Eye (tissue), 1 donor: Measurements from ENCODE around the gene FBLN5.
A peak's percentile ranks its signal among the peaks of the same experiment; 100 is the strongest.
"Not testable (repeated sequence)": the region's sequence is repeated elsewhere in the genome, so short reads cannot be mapped to it uniquely, and the experiment has no call there.

Experiments used
- DNase-seq: peaks from one replicate; pipeline ENCODE4 v3.0.0-alpha.2; 2015

FBLN5 gene

DNA sequence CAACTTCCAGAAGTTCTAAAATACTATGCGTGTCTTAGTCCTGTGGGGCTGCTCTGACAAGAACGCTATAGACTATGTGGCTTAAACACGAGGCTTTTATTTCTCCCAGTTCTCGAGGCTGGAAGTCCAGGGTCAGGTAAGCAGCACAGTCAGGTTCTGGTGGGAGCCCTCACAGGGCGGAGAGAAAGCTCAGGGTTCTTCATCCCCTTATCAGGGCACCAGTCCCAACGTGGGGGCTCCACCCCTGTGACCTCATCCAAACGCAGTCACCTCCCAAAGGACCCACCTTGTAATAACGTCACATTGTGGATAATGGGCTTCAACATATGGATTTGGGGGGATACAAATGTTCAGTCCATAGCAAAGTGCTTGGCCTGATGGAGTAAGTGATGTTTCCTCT is 43.0 kb downstream of the FBLN5 start:
- DNase-seq, result no peak

DNA sequence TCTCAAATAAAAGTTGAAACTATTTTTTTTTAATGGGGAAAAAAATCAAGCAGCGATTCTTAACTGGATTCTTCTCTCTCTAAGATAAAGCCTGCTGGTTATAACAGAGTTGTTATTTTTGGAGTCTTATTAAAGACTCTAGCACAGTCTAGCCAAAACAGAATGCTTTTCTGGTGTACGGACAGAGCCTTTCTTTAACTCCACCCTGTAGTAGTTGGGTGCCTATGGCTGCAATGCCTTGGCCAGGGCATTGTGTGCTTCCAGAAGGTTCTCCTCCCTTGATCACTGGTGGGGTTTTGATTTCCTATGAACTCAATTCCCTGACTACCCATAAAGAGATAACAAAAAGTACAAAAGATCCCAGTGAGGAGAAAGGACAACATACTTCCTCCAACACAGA is 44.4 kb downstream of the FBLN5 start:
- no peak for DNase-seq

DNA sequence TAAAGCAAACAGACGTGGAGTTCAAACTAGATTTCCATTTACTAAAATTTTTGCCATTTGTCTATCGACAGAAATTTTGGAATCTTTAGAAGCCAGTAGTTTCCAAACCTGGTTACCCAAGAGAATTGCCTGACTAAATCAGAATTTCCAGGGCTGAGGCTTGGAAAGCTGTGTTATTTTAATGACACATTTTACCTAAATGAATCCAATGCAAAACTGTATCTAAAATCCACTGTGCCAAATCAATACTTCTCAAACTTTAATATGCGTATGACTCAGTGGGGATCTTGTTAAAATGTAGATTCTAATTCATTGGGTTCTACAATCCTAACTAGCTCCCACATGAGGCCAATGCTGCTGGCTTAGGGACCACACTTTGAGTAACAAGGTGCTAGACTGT is 45.2 kb downstream of the FBLN5 start:
- no peak for DNase-seq

DNA sequence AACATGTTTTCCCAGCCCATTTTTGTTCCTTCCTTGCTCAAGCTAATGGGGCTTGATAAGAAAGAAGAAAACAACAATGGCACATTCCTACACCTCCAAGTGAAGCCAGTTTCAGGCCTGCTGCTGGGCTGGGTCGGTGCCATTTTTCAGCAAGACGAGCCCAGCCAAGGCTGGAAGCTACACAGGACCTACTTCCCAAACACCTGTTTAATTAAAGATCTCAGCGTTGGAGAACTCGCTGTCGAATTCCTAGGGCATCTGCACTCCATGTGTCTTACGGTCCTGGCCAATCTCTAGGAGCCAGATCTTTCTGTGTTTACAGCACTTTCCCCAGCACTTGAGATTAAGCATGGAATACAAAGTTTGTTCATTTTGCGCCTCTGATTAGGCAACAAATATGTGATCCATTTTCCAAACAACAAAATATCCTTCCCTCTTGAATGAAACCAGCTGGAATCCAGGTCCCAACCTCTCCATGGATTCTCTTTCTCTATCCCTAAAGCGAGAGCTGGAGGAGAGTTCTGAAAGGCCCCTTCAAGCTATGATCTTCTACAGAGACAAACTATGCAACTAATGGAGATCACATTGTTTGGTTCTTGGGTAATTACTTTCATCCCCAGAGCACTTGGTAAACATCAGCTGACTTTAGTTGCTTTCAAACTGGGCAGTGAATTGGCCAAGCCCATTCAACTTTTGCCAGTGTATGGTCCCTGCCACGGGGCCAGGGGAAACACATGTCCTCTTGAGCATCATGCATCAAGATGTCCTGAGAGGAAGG is 45.9 kb downstream of the FBLN5 start:
- no peak for DNase-seq

DNA sequence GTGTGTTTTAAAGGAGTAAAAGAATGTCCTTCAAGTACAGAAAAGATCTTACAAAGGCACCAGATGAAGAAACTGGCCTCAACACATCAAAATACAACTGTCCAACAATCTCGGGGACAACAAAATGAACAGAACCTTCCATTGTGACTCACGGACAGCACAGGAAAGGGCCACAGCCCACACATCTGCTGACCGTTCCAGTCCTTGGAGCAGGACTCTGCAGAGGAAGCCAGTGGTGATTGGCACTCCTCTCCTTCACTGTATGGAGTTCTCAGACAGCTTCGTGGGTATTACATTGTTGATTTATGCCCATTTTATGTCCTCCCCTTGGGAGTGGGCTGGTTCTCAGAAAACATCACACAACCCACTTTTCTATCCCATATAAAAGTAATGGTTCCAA is 47.7 kb downstream of the FBLN5 start:
- no peak for DNase-seq

DNA sequence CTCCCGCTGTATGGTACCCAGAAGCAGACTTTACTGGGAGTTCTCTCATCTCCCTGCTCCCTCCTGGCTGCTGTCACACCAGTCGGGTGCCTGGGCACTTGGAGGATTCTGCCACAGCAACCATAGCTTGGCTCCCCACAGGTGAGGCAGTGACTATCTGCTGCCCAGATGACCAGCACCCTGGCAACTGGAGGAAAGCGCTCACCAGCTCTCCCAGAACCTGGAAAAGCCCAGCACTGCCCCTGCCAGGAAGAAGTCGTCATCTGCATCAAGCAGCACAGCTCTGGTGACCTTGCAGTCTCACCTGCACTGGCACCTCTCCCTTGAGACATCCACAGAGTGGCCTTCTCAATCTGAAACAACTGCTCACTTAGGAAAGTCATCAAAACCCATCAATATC is 48.3 kb downstream of the FBLN5 start:
- DNase-seq, result no peak

DNA sequence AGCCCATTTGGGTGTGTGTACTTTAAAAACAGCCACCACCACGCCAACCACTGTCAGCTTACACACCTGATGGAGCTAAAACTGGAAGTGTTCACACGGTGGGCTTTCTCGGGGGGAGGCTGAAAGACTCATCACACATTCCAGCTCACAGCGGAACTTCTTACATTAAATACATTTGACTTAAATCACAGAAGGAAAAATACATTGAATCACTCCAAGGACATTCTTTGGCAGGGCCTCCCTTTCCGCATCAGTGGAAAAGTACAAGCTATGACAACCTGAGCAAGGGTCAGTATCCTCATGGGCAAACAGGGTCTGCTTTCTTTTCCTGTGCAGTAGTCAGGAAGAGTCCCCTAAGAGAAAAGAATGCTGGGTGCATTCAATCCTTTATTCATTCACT is 49.1 kb downstream of the FBLN5 start:
- peak; percentile 50 for DNase-seq

DNA sequence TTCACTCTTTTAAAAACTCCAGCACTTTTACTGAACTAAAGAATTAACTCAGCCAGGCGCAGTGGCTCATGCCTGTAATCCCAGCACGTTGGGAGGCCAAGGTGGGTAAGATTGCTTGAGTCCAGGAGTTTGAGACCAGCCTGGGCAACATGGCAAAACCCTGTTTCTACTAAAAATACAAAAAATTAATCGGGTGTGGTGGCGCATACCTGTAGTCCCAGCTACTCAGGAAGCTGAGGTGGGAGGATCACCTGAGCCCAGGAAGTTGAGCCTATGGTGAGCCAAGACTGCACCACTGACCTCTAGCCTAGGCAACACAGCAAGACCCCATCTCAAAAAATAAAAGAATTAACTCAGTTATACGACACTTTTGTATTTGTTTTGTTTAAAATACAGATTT is 49.8 kb downstream of the FBLN5 start:
- not testable (repeated sequence) for DNase-seq

DNA sequence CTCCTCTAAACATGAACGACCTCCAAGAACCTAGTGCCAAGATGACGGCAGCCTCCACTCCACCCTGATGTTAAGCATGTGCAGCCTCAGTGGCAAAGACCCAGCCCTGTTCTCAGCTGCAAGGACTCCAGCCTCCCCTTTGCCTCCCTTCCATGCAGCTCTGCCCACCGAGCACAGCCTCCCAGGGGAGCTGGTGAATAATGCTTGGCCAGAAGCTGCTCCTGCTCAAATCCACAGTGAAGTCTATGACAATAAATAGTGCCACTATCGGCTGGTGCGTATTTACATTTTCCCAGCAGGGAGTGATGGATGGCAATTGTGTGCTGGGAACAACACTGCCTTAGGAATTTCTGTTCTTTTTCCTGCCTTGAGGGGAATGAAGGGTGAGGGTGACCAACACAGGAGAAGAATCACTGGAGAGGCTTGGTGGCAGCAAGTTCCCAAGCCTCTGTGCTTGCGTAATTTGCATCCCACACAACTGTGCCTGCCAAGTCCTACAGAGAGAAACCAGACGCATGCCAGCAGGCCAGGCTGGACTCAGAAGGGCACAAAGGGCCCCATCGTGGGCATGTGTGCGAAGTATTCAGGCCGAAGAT is 50.3 kb downstream of the FBLN5 start:
- no peak for DNase-seq

DNA sequence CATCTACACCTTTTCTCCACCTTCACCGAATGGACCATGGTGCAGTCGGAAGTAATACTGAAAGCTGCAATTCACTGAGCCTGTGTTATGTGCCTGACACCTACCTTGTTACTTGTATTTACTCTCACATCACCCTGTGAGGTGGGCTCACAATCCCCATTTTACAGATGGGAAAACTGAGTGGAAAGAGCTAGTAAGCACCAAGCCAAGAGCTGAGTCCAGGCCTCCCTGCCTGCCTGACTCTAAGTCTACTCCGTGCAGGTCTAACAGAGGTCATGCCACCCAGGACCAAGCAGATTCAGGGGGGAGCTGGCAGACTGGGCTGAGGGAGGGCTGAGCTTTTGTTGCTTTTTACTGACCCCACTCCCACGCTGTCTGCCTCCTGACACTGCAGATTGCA is 51.1 kb downstream of the FBLN5 start:
- no peak for DNase-seq

DNA sequence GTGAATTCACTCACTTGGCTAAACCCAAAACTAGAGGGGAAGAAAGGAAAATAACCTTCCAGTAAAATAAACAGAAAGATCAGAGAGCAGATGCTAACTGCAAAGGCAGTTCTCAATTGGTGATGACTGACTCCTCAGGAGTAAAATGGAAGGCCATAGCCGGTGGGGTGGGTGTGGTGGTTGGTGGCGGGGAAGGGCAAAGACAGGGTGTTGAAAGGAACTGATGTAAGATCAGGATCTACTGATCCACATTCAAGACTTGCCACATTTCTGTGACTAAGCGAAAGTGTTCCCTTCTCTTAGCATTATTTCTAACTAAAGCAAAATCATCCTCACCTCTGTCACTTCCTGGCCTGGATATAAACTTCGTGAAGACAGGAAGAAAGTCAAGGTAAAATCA is 53.8 kb downstream of the FBLN5 start:
- no peak for DNase-seq

DNA sequence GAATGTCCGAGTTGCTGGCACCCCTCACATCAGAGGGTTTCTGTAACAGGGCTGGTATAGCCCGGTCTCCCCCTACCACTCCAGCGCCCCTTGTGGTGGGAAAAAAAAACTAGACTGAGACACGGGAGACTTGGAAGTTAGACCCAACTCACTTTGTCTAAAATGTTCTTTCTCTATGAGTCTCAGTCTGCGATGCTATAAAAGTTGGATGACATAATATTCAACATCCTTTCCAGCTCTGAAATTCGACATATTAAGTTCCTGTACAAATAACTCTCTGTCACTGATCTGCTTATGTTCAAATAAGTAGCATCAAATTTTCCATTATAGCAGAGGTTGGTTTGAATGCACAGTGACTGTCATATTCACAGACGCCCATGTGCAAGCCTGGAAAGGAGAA is 54.5 kb downstream of the FBLN5 start:
- DNase-seq, result peak; percentile 66

DNA sequence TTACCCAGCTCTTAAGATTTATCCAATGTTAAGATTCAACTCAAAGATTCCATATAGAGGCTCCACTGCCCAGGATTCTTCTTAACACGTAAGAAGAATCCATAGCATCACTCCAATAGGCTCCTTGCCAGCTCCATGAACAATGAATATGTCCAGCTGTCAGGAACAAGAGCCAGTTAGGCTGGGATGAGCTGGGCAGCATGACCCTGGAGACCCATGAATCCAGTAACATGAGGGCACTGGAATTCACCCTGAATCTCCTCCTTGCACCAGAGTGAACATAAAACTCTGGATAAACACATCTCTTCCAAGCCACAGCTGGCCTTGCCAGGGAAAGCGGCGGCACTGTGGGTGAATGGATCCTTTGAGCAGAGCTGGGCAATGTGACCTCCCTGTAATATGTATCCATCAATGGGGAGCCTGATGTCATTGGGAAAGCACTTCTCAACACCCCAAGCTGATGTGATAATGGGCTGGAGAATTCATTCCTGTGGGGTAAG is 55.7 kb downstream of the FBLN5 start:
- DNase-seq, result no peak

DNA sequence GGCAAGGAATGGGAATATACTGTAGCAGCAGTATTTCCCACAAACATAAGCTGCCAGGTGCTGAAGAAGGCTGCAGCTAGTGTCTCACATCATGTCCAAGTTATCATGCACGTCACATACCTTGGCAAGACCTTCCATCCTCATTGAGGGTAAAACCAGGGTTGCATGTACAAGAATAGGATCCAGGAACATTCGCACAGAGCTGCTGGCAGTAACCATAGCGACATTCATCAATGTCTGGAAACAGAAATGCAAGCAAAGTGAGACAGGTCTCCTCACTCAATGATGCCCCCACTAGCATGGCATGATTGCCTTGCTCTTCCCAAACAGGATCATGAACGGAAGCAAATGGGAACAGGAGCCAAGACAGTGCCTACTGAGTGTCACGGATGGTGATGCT is 56.4 kb downstream of the FBLN5 start:
- DNase-seq, result no peak

DNA sequence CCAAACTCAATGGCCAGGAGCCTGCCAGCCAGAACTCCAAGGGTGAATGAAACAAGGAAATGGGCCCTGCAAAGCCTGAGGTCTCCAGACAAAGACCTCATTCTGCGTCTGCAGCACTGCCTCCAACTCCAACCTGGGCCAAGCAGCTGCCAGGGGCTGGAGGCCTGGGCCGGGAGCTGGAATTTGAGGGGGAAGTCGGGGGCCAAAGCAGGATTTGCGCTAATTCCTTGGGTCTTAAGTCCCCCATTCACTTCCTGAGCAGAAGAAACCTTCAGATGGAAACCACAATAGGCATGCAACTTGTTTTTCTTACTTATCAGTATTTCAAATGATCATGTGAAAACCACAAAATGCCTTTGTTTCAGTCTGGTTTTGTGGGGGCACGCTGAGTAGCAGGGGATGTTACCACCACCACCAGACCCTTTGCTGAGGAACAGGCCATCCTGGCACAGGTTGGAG is 57.2 kb downstream of the FBLN5 start:
- no peak for DNase-seq

DNA sequence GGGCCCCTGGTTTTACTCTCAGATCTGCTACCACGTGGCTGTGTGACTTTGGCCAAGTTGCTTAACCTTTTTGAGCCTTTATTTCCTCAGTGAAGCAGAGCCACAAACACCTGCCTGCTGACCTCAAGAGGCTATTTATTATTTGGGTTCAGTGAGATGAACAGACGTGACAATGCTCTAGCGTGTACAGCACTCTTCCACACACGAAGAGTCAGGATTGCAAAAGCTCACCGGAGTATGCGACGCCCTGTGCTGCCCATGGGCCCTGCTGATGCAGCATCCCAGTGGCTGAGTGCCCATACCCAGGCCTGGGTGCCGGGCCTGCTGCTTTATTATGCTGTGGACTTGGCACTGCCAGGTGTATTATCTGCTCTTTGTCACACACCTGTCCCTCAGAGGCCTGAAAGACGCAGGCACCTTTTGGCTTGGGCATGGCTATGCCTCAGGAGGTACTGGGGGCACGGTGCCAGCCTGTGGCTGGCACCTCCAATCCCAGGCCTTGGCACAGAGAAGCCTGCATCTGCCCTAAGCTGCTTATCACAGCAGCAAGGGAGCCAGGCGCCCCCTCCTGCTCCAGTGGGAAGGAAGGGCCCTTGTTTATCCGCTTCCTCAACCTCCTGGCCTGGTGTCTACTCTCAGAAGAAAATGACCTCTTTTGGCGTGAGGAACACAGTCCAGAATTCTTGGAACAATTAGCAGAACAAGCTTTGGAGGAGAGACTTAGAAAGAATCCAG is 57.9 kb downstream of the FBLN5 start:
- DNase-seq, result no peak

DNA sequence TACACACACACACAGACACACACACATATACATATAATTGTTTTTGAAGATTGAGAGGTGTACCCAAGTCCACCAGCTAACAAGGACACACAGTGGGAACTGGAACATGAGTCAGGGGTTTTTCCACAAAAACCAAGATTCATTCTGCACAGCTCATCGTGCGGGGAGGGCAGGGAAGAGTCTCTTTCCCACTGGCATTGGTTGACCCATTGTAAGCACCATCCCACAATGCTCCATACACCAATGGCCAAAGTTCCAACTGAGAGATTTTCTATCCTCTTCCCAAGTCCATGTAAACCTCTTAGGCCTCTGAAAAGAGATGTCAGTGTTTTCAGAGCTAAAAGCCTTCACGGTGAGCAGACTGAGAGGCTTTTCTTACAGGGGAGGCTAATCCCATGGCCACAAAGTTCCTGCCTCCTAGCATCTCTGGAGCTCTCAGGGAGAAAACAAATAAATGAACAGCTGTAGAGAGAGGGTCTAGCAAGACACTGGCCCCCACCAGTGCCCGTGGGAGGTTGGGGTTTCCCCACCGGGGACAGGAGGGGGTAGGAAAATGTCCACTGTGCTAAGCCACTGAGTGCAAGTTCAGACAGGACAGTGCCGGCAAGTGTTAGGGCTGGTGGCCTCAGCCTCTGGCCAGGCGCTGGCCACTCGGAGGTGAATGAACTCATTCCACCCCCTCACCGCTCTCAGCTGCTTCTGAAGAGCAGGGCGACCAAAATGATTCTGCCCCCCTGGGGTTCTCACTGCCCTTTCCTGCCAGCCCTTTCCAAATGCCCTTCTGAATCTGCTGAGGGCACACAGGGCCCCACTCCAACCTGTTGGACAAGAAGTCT is 58.6 kb downstream of the FBLN5 start:
- no peak for DNase-seq

DNA sequence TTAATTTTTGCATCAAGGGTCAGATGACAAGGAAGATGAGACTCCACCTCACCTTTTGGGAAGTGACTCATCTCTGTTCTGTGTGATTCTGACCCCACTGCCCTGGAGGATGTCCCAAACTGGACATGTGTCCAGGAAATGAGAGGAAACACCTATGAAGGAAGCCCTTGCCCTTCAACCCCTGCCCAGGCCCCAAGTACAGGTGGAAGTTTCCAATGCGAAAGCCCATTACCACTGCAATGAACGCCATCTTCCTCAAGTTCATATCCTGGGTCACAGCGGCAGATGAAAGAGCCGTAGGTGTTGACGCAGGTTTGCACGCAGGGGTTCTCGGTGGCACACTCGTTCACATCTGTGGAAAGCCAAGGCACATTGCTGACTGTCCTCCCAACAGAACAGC is 60.5 kb downstream of the FBLN5 start:
- no peak for DNase-seq

DNA sequence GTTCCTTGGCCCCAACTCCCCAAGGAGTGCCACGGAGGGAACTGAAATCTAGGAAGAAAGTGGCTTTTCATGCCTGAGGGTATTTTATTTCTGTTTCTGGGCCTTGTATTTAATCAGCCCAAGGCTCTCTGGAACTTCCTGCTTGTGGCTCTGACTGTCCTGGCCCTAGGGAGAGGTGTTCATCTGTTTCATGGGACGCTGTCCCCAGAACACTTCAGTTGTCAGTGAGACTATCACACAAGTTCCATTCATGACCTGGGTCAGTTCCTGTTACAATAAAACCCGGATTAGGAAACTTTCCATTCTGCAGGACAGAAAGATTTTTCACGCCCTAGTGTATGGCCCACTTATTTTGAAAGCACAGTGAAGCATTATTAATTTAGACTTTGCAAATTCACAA is 61.7 kb downstream of the FBLN5 start:
- DNase-seq, result no peak

DNA sequence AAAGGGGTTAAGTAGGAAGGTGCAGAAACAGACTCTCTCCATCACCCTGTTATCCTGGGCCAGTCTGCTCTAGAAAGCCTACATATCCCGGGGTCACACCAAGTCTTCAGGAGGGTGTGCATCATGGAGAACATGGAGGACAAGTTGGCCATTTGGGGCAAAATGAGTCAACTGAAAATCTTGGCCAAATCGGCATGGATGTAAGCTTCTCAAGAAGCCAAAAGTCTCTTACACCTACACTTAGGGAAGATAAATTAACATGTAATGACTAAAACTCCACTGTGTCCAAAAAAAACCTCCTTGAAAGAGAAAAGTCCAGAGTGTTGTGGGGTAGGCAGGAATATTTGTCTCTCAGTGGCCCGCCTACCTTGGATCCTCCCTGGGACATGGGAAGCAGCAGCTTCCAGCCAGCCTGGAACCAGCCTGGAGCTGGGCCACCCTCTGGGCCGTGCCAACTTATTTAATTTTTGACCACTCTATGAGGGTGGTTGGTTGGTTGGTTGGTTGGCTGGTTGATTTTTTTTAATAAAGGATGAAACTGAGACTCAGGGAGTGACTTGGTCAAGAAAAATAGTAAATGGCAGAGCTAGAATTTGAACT is 62.3 kb downstream of the FBLN5 start:
- DNase-seq, result no peak

DNA sequence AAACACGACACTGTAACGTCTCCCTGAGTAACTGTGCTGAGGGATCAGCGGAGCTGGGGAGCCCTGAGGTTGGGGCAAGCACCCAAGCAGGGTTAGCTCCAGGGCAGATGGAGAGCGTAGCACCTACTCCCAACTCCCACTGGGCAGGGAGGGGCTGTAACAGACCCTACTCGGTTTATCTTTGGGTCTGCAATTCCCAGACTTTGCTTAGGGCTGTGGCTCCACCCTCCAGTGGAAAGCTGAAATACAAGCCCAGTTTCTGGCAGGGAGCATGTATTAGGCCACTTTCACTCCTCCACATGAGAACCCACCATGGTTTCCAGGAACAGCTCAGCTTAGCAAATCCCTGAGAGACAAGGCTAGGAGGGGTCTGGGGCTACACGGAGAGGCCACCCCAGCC is 62.8 kb downstream of the FBLN5 start:
- DNase-seq, result no peak

DNA sequence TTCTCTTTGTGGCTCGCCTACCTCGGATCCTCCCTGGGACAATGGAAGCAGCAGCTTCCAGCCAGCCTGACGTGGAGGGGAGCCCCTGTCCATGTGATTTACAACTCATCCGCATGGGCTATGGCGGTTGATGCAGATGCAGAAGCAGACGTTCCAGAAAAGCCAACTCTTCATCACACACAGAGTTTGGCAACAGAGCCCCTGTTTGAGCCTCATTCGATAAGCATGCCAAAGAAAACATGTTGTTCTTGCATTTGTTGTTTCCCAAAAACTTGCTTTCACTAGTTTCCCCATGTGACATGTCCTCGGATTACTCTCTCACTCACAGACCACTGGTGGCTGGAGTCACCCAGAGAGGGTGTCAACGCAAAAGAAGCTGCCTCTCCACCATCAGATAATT is 63.7 kb downstream of the FBLN5 start:
- DNase-seq, result no peak

DNA sequence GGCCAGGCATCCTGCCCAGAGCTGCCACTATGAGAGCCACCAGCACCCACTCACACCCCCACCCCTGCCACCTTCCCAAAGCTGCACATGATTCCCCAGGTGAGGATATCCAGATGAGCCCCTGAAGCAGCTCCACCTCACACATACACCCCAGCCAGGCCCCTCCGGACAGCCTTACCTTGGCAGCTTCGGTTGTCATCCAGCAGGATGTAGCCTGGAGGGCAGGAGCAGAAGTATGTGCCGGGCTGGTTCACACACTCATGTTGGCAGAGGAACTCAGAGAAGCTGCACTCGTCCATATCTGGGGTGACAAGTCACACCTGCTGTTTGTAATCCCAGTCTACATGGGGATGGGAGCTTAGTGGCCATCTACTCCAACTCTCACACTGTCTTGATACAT is 64.7 kb downstream of the FBLN5 start:
- no peak for DNase-seq
